GM19452 (cell line): Measurements from ENCODE around the gene HBP1.
"Not testable (repeated sequence)": the region's sequence is repeated elsewhere in the genome, so short reads cannot be mapped to it uniquely, and the experiment has no call there.

Experiments used
- ATAC-seq: cut with Tn5 transposase; IDR thresholded peaks from one replicate; pipeline ENCODE4 v1.9.1; 2021; ENCODE audit not compliant: unreplicated experiment

HBP1 gene

DNA sequence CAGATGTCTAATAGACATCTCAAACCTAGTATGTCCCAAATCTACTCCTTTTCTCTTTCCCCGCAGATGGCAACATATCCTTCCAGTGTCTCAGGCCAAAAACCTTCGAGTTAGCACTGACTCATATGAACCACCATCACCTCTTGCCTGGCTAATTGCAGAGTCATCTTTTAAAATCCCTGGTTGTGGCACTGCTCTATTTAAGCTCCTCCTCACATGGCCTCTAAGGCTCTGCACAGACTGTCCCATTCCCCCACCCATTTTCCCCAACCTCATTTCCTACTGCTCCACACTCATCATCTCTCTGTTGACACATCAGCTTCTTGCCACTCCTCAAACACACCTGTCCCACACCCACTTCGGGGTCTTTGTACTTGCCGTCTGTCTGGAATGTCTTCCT, 16.8 kb upstream of the HBP1 start:
- ATAC-seq, result no peak

DNA sequence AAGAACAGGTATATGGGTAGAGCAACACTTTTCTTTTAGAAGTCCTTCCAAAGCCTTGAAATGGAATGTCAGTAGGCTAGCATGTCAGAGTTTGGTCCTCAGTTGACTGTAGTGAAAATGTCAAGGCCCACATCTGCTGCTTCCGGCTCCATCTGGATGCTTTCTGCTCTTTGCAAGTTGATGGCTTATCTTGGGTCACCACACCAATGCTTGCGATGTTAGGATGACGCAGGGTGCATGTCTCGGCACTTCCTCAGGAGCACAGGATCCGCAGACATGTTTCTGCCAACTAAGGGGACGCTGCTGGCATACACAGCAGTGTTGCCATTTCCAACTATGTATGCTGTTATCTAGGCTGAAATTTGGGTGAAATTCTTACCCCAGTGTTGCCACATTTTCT, 14.0 kb upstream of the HBP1 start:
- ATAC-seq, result no peak

DNA sequence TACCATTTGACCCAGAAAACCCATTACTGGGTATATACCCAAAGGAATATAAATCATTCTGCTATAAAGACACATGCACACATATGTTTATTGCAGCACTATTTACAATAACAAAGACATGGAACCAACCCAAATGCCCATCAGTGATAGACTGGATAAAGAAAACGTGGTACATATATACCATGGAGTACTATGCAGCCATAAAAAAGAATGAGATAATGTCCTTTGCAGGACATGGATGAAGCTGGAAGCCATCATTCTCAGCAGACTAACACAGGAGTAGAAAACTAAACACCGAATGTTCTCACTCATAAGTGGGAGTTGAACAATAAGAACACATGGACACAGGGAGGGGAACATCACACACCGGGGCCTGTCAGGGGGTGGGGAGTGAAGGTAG, 13.1 kb upstream of the HBP1 start:
- not testable (repeated sequence) for ATAC-seq

DNA sequence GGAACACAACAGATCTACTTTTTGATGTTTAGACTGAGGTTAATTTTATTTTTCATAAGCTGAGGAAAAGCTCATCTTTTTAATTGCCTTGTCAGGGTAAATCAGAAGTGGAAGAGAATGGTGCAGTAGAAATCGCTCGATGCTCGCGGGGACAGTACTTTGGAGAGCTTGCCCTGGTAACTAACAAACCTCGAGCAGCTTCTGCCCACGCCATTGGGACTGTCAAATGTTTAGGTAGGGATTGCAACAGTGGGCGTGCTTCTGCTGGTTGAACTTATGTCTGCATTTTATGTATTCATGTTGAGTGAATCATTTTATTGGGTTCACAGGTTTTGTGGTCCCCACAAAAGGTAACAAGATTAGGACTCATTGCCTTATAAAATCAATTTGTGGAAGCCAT, 11.7 kb upstream of the HBP1 start:
- ATAC-seq, result no peak

DNA sequence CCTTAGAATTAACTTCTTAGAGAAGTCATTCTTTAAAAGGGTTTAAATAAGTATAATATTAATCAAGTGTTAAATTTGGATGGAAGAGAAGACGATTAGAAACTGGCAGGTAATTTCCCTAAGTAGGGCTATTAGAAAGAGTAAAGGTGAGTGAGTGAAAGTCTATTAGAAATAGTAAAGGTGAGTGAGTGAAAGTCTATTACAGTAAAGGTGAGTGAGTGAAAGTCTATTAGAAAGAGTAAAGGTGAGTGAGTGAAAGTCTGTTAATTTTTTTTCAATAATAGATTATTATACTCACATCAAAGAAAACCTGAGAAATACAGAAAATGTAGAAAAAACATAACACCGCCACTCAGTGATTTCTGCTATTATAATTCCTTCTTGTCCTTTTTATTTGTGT, 10.8 kb upstream of the HBP1 start:
- no peak for ATAC-seq

DNA sequence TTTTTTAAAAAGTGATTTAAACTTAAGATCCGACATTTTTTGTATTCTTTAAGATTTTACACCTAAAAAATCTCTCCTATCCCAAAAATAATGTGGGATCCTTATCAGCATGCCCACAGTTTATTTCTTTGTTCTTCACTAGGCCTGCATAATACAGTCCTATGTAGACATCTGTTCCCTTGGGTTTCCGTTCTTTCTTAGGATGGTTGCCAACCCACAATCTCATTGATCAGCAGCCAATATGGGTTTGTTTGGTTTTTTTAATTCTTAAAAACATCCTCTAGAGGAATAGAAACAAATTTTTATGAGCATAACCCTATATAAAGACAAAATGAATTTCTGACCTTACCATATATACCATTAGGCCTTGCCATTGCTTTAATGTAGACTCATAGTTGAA, 8.4 kb upstream of the HBP1 start:
- no peak for ATAC-seq

DNA sequence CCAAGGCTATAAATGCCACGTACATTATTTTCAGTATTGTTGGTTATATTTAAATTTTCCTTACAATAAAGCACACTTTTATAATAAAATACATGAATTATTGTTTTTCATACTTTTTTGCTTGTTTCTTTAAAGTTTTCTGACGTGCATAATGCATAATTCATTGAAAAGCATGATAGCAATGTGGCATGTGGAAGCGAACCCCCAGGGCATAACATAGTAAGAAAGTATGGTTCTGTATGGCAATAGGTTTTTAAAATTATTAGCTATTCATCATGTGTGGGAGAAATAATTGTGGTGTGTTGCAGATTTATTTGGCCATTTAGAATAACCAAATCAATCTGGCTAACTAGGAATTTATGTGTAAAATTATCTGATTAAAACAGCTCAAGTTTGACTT, 7.4 kb upstream of the HBP1 start:
- no peak for ATAC-seq

DNA sequence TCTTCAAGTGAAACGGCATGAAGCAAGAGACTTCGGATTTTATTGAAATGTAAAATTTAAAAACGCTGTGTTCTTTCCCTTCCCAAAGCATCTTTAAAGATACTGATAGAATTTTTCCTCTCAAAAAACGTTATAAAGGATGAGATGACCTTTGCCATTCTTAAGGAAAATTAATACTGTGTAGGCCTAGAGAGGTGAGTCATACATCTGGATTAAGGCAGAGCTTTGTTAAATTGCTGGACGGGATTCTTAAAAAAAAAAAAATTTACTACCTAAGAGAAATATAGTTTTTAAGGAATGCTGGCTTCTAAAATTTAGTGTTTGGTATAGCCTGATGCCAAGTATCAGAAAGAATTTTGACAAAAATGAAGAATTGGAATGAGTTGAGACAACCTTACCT, 6.3 kb upstream of the HBP1 start:
- no peak for ATAC-seq

DNA sequence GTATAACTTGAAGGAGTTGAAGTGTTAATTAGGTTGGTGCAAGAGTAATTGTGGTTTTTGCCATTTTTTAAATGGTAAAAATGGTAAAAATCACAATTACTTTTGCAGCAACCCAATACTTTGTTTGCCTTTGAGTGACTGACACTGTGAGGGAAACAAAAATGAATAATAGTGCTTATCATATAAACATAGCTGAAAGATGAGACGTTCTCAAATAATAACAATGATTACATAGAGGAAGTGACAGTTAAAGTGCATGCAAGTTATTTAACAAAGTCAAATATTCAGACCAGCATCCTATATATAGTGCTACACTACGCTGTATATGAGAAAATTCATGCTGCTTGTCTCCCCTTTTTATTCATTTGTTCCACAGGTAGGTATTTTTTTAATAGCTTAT, 4.7 kb upstream of the HBP1 start:
- ATAC-seq, result no peak

DNA sequence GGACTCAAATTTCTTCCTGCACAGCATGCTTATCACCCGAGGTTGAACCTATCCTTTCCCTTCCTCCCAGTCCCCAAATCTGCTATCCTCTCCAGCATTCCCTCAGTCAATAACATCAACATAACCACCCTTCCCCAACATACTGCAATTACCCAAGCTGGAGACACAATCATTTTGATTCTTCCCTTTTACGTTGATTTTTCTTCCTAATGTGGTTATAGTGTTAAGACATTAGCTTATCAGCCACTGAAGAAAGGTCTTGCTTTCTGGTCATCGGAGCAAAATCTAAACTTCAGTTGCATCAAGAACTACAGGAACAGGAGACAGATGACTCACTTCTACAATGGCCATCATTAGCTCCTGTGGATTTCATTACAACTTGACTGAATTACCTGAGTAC, 3.5 kb upstream of the HBP1 start:
- no peak for ATAC-seq

DNA sequence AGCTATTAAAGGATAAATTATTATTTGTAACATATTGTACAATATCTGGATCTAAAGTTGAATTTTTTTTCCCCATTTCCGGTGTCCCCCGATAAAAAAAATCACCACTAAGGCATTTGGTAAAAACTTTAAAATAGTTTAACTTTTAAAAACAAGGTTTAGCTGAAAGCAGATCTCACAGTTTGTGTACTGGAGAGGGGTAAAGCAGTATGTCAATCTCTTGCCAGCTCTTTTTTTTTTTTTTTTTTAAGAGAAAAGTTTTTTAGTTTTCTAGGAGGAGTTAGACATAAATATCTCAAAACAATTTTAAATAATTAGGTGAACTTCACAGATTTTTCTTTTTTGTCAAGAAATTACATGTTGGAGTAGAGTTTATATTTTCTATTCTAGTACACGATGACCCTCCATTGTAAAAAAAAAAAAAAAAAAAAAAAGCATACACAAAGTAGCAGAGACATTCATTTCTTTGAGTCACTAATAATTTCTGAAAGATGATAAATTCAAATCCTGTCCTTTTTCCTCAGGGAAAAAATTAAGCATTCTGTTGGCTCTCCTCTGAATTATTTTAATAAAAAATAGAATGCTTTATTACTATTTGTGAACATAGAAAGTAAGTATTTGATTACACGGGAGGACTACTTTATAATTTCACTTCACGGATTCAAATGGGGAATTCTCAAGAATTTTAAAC, 1.9 kb upstream of the HBP1 start:
- ATAC-seq, result no peak

DNA sequence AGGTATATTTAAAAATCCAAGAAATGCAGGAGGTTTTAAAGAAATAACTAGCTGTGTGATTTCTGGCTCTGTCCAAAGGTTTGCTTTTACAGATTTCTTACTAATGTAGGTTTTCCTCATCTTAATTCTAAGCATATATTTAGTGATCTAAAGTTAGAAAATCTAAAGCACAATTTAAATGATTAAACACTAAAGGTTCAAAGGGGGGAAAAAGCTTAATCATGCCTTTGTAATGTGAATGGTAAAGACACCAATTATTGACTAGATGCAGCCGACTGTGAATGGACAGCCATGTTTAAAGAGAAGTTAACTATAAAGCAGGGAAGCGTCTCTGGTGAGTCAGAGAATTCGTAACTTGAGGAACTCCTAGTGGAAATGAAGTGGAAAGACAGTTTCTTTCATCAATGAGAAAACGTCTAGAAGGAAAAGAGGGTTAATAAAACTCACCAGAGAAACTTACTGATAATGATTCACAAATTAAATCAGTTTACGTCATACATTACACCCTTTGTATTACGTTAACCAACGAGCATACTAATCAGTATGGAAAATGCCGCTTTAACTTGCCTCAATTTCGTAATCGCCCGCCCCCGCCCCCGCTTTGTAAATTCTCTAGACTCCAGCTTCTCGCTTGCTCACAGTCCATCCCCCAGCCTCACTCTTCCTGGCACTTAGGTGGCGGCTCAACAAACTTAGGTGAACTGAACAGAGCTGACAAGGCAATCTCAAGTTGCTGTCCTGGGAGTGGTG, 1.1 kb upstream of the HBP1 start:
- no peak for ATAC-seq

DNA sequence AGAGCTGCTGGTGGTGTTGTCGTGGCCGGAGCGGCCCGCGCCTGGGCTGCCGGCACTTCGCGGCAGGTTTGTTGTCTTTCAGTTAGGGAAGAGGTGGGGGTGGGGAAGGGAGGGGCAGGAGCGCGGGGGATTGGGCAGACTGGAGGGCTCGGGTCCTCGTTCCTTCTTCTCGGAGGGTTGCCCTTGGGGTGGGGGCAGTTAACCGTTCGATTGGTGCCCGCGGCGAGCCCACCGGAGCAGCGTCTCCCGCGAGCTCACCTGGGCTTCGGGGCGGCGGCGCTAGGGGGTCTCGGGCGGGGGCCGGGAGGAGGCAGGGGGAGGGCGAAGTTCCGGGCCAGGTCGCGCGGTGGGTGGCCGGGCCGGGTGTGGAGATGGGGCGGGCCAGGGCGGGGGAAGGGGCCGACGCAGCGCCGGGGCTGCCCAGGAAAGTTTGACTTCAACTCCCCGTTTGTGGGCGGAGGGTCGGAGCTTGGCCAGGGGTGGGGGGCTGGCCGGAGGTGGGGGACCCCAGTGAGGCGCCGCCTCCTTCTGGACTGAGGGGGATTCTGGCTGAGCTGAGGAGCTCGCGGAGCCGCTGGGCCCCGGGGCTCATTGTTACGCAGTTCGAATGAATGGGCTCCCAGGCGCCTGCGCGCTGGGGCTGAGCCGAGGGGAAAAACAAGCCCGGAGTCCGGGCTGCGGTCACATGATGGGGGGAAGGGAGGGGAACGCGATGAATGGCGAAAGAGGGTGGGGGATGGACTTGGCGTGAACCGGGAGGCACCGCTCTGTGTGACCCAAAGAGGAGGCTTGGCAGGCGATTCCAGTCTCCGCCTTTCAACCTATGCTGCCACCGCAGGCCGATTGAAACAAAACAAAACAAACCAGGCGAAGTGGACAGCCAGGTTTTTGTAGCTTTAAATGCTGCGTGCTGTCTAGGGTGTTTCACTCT, 582 bp downstream of the HBP1 start:
- peak; percentile 22 for ATAC-seq

DNA sequence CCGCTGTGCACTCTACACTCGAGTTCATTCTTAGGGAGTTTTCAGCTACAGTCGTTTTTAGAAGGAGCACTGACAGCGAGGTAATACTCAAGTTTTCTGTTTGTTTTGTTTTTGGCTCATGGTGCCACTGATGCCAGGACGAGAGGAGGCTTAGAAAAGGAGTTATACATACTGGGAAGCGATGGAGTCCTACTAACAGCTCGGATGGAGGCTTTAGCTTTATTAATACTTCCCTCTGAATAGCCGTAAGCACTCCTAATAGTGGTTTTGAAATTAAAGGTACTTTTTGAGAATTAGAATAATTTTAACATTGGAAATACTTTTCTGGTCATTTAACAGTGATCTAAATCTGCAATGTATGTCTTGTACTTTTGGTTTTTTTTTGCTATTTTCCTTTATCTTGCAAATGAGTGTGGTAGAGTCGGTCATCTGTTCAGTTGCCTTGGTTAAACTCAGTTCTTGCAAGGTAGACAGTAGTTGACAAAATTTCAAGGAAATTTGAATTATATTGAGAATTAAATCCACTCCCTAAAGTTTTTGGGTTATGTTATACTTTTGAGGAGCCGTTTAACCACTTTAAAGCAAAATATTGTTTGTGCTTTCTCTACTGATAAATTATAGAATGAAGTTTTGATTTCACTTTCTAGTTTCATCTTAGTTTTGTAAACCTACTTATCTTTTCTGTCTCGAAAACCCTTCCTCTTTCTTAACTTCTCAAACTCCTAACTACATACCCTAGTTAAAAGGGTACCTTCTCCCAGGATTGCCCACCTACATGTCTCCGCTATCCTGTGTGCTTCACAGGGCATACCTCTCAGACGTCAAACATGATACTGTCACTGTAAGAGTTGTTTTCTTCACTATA, 1.5 kb downstream of the HBP1 start:
- ATAC-seq, result no peak

DNA sequence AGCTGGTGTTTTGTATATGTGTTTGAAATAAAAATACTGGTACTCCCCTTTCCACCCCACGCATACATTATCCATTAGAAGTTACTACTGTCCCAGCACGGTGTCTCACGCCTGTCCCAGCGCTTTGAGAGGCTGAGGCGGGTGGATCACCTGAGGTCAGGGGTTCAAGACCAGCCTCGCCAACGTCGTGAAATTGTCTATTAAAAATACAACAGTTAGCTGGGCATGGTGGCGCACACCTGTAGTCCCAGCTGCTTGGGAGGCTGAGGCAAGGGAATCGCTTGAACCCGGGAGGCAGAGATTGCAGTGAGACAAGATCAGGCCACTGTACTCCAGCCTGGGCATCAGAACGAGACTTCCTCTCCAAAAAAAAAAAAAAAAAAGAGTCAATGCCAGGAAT, 2.7 kb downstream of the HBP1 start:
- no peak for ATAC-seq

DNA sequence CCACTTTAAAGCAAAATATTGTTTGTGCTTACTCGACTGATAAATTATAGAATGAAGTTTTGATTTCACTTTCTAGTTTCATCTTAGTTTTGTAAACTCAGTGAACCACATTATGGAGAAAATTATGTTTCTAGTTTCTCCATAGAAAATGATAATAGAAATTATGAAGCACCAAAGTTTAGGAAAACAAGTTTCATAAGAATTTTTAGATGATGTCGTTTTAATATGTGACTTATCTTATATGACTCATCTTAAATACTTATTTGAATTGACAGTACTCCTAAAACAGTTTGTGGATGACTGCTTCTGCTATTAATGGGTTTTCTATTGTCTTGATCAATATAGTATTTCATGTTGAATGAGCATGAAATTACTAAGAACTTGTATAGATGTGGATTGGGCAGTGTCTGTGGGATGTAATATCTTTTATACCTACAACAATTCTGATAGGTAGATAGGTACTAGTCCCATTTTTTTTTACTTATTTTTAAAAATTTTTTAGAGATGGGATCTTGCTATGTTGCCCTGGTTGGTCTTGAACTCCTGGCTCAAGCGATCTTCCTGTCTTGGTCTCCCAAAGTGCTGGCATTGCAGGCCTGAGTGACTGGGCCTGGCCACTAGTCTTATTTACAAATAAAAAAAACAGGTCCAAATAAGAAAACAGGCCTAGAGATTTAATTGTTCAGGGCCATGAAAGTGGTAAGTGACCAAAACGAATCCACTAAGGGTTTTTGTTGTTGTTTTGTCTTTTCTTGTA, 3.7 kb downstream of the HBP1 start:
- ATAC-seq, result no peak

DNA sequence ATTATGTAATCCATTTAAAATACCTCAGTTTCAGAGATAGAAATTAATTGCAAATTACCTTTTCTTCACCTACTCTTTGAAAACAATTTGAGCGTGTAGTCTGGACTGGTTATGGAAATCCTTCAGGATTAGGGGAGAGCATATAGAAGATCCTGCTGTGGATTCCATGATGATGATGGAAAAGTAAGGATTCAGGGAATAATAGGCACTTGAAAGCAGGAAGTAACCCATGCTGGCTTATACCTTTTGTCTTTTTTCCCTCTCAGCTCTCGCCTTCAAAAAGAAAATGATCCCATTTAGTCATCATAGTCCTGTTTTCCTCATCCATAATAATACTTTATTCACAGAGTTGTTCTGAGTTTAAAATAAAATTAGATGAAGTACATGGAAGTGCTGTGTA, 4.4 kb downstream of the HBP1 start:
- ATAC-seq, result no peak

DNA sequence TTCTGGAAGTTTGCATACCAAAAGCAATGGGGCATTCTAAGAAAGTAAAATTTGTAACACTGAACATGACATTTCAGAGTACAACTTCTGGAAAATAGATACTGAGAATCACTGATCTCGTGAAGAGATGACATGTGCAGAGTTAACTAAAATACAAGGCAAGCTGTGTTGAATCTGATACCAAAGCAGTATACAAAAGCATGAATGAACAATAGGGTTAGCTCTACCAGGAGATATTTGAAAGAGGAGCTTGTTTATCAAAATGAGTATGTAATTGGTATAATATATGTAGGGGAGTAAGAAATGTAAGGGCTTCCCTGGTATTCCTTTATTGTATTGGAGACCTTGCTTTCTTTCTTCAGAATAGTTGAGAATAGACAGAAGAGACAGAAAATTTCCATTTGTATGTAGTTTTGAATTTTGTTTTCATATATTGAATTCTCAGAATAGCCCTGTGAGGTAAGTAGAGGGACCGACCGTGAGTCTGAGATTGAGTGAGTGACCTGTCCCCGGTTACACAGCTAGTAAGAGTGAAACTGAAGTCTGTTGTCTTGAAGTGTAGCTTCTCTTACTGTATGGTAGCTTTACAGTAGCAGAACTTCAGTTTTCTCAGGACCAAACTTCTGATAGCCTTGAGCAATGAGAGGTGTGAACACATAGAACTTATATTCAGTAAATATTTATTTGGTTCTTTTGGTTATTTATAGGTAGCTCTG, 5.0 kb downstream of the HBP1 start:
- ATAC-seq, result peak; percentile 40

DNA sequence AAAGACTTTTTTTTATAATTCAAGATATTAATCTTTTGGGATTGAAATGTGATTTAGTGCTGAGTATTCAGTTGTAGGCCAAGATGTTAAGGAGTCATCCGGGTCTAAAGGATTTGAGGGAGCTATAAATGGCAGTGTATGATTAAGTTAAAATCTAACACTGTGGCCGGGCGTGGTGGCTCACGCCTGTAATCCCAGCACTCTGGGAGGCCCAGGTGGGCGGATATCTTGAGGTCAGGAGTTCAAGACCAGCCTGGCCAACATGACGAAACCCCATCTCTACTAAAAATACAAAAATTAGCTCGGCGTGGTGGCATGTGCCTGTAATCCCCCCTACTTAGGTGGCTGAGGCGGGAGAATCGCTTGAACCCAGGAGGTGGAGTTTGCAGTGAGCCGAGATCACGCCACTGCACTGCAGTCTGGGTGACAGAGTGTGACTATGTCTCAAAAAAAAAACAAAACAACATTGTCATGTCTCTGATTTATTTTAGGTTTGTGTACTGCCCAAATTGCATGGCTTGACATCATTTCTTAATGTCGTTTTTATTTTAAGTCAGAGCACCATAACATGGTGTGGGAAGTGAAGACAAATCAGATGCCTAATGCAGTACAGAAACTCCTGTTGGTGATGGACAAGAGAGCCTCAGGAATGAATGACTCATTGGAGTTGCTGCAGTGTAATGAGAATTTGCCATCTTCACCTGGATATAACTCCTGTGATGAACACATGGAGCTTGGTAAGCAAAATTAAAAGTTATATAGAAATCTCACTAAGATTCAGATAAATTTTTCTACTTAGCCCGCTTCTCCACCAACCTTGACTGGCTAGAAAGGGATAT, 10.7 kb downstream of the HBP1 start:
- no peak for ATAC-seq
